GM19193 (cell line): ENCODE results near the gene SDR42E1.

ENCODE experiments used
- POLR2A ChIP-seq: IDR thresholded peaks from 4 replicates; pipeline ENCODE4 v1.6.1; 2011; ENCODE audit not compliant: insufficient read depth, insufficient read length; ENCODE audit errors: extremely low read depth

SDR42E1 gene

GRCh38 chr16:82043680-82044584, 32.7 kb upstream of the SDR42E1 start:
- TF ChIP-seq POLR2A: no peak

- TF ChIP-seq POLR2A: no peak
Observed at GRCh38 chr16:82042846-82043245, 31.6 kb upstream of the SDR42E1 start.

GRCh38 chr16:82042144-82042543, 30.9 kb upstream of the SDR42E1 start:
- no peak for TF ChIP-seq POLR2A

GRCh38 chr16:82041542-82041941, 30.3 kb upstream of the SDR42E1 start:
- TF ChIP-seq POLR2A: no peak

- TF ChIP-seq POLR2A: no peak
Observed at GRCh38 chr16:82040296-82040695, 29.0 kb upstream of the SDR42E1 start.

GRCh38 chr16:82037666-82038065, 26.4 kb upstream of the SDR42E1 start:
- no peak for TF ChIP-seq POLR2A

- TF ChIP-seq POLR2A: no peak
Observed at GRCh38 chr16:82037251-82037650, 26.0 kb upstream of the SDR42E1 start.

- no peak for TF ChIP-seq POLR2A
Observed at GRCh38 chr16:82034981-82035612, 23.8 kb upstream of the SDR42E1 start, which contains the start of gene HSD17B2. TSS of gene HSD17B2 (plus strand) at chr16:82035253. CDS start at chr16:82035425, 172 bp downstream.

GRCh38 chr16:82033683-82034300, 22.5 kb upstream of the SDR42E1 start:
- TF ChIP-seq POLR2A: no peak

- TF ChIP-seq POLR2A: no peak
Observed at GRCh38 chr16:82033006-82033405, 21.7 kb upstream of the SDR42E1 start.

- no peak for TF ChIP-seq POLR2A
Observed at GRCh38 chr16:82031116-82032084, 20.1 kb upstream of the SDR42E1 start.

GRCh38 chr16:82027629-82028064, 16.4 kb upstream of the SDR42E1 start:
- no peak for TF ChIP-seq POLR2A

- TF ChIP-seq POLR2A: no peak
Observed at GRCh38 chr16:82024883-82025282, 13.6 kb upstream of the SDR42E1 start.

GRCh38 chr16:82024316-82024715, 13.0 kb upstream of the SDR42E1 start:
- TF ChIP-seq POLR2A: no peak
